Measurements from ENCODE around the gene LAMP1. TPM values are rescaled to one million over a fixed set of nuclear protein-coding genes. Genes with fewer than 3 reads are reported as not detected.

The LAMP1 gene
- polyA plus RNA-seq, 1 of the 3 experiments (the other 2 are of a cell fraction) = 261 TPM

- no peak for TF ChIP-seq TCF12 (IDR thresholded peaks at IDR 0.05)
- no peak for TF ChIP-seq MXI1 (IDR thresholded peaks at IDR 0.05; ENCODE audit: low read depth, low read length)
- TF ChIP-seq USF1 (IDR thresholded peaks at IDR 0.05; ENCODE audit: borderline replicate concordance, low read depth) = no peak
- no peak for TF ChIP-seq RAD21 (IDR thresholded peaks at IDR 0.05; ENCODE audit: low read length)
- no peak for TF ChIP-seq EZH2phosphoT487 (IDR thresholded peaks at IDR 0.05; ENCODE audit: borderline replicate concordance, low read depth)
- TF ChIP-seq TAF1 (IDR thresholded peaks at IDR 0.05; ENCODE audit: borderline replicate concordance, low read depth, low read length) = no peak
- TF ChIP-seq FOXM1 (IDR thresholded peaks at IDR 0.05; ENCODE audit: low read depth) = no peak
- no peak for TF ChIP-seq SMC3 (IDR thresholded peaks at IDR 0.05; ENCODE audit: low read depth, low read length)
- no peak for TF ChIP-seq GATA2 (CRISPR knock-in tag; IDR thresholded peaks at IDR 0.05)
- no peak for TF ChIP-seq CTCF (IDR thresholded peaks at IDR 0.05)
- no peak for TF ChIP-seq ELF1 (IDR thresholded peaks at IDR 0.05)
- no peak for TF ChIP-seq ZBTB33 (IDR thresholded peaks at IDR 0.05; ENCODE audit: borderline replicate concordance, low read depth)
- TF ChIP-seq REST (IDR thresholded peaks at IDR 0.05; ENCODE audit: low read depth, low read length) = no peak
- no peak for TF ChIP-seq RXRA (IDR thresholded peaks at IDR 0.05; ENCODE audit: borderline replicate concordance, low read depth)
- no peak for TF ChIP-seq SIN3A (IDR thresholded peaks at IDR 0.05; ENCODE audit: borderline replicate concordance, low read depth, low read length)
- TF ChIP-seq NFIC (IDR thresholded peaks at IDR 0.05; ENCODE audit: borderline replicate concordance) = no peak
- no peak for TF ChIP-seq CHD2 (IDR thresholded peaks at IDR 0.05; ENCODE audit: low read length, partially characterized antibody)
- no peak for TF ChIP-seq FOSL2 (IDR thresholded peaks at IDR 0.05; ENCODE audit: borderline replicate concordance, low read depth)
- no peak for TF ChIP-seq GABPA (IDR thresholded peaks at IDR 0.05; ENCODE audit: low read depth)
- Histone ChIP-seq H3K36me3 (replicated peaks in 1 of 2; ENCODE audit: control insufficient read depth in 1 of 2, insufficient read depth in 2 of 2, low read length in 1 of 2) (peaks cover 2 to 13% of the 10 kb centered on the region in 2 experiments), H3K9ac (no peak overlapping the region), H3K27me3 (ENCODE audit: insufficient read depth) (no peaks in the 10 kb centered on the region), H3K79me2 (ENCODE audit: insufficient read depth) (peaks cover 97% of the 10 kb centered on the region), H4K20me1 (ENCODE audit: insufficient read depth) (peaks cover 68% of the 10 kb centered on the region), H3K27ac (ENCODE audit: low read depth in 2 of 2, low read length in 1 of 2) (no peak overlapping the region), H3K9me3 (no peaks in the 10 kb centered on the region), H3K4me3 (ENCODE audit: low read depth in 2 of 2, low read length in 1 of 2) (no peak overlapping the region), H3F3A (replicated peaks; ENCODE audit: insufficient read depth) (peaks cover 8% of the 10 kb centered on the region), H3K4me1 (ENCODE audit: control insufficient read depth in 1 of 2, insufficient read depth in 2 of 2, low read depth in 1 of 2, low read length in 1 of 2) (no peaks in the 10 kb centered on the region), H3K4me2 (peak overlapping the region; percentile 49; the same call in 1 of the 2 replicates), H3K9me2 (no peaks in the 10 kb centered on the region), H2AFZ (ENCODE audit: low read depth) (no peak overlapping the region)
- CTCF ChIA-PET = no interaction called here
- DNase-seq = no peak
- 57% methylated on average over 7 of the region's 7 CpGs for WGBS (ENCODE audit: low lambda C conversion rate)
- POLR2A ChIA-PET = no interaction called here
Observed at GRCh38 chr13:113305208-113305607, 8.2 kb downstream of the LAMP1 start.
